K562 (cell line): ENCODE measurements around the gene BMAL2.

ENCODE experiments used
- AFF1 ChIP-seq, 2 experiments: fragments of 450-650 bp; IDR thresholded peaks; 2 replicates each; pipeline ENCODE4 v1.6.1; 2018; ENCODE audit warnings: mild to moderate bottlenecking in 2 of 2, low read depth in 1 of 2; ENCODE audit not compliant: partially characterized antibody in 2 of 2
- CTCF ChIP-seq, 3 experiments: IDR thresholded peaks in 2 of 3; conservative IDR thresholded peaks in 1 of 3; 2 replicates each; pipeline ENCODE4 v1.5.1; 2011 to 2012; ENCODE audit warnings: low read length in 3 of 3, mild to moderate bottlenecking in 3 of 3, control low read depth in 2 of 3, improper control_type of control experiment in 1 of 3, inconsistent platforms in 1 of 3, low read depth in 1 of 3, mixed read lengths in 1 of 3, moderate library complexity in 1 of 3; ENCODE audit not compliant: insufficient read depth in 2 of 3
- ELF2 ChIP-seq: fragments of 250-450 bp; sonication (Bioruptor Pico); IDR thresholded peaks from 2 replicates; pipeline ENCODE4 v1.5.0; 2021; ENCODE audit warnings: mild to moderate bottlenecking
- PML ChIP-seq: IDR thresholded peaks from 2 replicates; pipeline ENCODE4 v1.6.1; 2012; ENCODE audit warnings: low read length, inconsistent platforms
- TRIM24 ChIP-seq, 2 experiments: fragments of 450-650 bp; IDR thresholded peaks; 2 replicates each; pipeline ENCODE4 v1.6.1; 2016
- ZNF124 ChIP-seq: sonication (generic); formaldehyde crosslinking; IDR thresholded peaks from 2 replicates; pipeline ENCODE4 v1.8.1; 2022; ENCODE audit warnings: missing genetic modification reagents
- ZNF717 ChIP-seq: fragments of 250-450 bp; sonication (Bioruptor Pico); IDR thresholded peaks from 2 replicates; pipeline ENCODE4 v1.5.0; 2021

- TF ChIP-seq PML (no peak), AFF1 (IDR thresholded peaks at IDR 0.05; ENCODE audit: low read depth in 1 of 2, partially characterized antibody in 2 of 2) (no peak), ELF2 (CRISPR knock-in tag) (no peak), ZNF124 (no peak), ZNF717 (CRISPR knock-in tag) (no peak), CTCF (IDR thresholded peaks at IDR 0.05 in 2 of 3, conservative IDR thresholded peaks at IDR 0.05 in 1 of 3; ENCODE audit: insufficient read depth in 2 of 3, low read depth in 1 of 3, low read length in 3 of 3) (no peak), TRIM24 (IDR thresholded peaks at IDR 0.05) (no peak)
These were observed 43.2 kb upstream of the BMAL2 start for GRCh38 chr12:27289414-27289813.
